Cortex of kidney (tissue), 1 donor: ENCODE data around the gene COL1A1.

Experiments
- DNase-seq: peaks from one replicate; lab custom pipeline; 2025; lab: John Stamatoyannopoulos, UW

COL1A1 gene

DNA sequence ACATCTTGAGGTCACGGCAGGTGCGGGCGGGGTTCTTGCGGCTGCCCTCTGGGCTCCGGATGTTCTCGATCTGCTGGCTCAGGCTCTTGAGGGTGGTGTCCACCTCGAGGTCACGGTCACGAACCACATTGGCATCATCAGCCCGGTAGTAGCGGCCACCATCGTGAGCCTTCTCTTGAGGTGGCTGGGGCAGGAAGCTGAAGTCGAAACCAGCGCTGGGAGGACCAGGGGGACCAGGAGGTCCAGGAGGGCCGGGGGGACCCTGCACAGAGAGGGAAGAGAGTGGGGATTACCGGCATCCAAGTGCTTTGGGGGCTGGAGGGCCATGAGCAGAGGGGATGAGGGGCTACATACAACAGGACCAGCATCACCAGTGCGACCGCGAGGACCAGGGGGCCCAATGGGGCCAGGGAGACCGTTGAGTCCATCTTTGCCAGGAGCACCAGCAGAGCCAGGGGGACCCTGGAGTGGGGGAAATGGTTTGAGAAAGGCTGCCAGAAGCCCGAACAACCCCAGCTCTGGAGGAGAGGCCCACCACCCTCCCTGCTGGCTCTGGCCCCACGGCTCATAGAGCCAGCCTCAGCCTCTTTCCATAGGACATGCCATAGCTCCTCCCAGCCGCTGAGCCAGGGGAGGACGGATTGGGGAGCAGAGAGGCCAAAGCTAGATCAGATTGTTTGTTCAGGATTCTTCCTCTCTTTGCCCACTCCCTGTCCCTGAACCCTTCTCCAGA is 14.6 kb downstream of the COL1A1 start:
- no peak for DNase-seq

DNA sequence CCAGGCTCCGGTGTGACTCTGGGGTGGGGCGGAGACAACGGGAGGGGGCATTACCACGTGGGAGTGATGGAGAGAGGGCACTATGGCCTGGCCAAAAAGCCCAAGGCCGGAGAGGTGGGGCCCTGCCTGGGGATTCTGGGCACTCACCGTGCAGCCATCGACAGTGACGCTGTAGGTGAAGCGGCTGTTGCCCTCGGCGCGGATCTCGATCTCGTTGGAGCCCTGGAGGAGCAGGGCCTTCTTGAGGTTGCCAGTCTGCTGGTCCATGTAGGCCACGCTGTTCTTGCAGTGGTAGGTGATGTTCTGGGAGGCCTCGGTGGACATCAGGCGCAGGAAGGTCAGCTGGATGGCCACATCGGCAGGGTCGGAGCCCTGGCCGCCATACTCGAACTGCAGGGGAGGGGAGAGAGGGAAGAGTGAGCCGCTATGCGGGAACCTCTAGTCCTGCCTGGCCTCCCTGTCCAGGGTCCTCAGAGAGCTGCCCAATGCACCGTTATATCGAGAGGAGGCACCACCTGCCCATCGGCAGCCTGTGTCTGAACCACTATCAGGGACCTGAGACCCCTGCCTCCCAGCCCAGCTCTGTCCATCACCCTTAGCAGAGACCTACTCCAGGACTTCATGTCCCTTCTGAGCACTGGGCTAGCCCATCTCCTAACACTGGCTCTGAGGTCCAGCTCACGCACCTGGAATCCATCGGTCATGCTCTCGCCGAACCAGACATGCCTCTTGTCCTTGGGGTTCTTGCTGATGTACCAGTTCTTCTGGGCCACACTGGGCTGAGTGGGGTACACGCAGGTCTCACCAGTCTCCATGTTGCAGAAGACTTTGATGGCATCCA is 15.6 kb downstream of the COL1A1 start:
- DNase-seq = no peak

DNA sequence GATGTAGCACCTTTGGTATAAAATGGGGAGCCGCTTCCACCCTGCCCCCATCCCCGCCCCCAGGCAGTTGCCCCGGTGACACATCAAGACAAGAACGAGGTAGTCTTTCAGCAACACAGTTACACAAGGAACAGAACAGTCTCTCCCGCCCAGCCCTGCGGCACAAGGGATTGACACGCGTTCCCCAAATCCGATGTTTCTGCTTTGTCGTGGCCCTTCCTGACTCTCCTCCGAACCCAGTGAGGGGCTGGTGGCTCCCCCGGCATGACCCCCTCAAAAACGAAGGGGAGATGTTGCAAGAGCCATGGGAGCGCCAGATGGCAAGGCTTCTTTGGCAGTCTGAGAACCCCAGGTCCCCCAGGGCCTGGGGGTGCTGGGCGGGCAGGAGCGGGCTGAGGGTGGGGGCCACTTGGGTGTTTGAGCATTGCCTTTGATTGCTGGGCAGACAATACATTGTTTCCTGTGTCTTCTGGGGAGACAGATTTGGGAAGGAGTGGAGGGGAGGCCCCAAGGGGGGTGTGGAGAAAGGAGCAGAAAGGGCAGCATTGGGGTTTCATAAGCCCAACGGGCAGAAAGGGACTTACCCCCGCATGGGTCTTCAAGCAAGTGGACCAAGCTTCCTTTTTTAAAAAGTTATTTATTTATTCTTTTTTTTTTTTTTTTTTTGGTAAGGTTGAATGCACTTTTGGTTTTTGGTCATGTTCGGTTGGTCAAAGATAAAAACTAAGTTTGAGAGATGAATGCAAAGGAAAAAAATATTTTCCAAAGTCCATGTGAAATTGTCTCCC is 16.6 kb downstream of the COL1A1 start:
- no peak for DNase-seq

DNA sequence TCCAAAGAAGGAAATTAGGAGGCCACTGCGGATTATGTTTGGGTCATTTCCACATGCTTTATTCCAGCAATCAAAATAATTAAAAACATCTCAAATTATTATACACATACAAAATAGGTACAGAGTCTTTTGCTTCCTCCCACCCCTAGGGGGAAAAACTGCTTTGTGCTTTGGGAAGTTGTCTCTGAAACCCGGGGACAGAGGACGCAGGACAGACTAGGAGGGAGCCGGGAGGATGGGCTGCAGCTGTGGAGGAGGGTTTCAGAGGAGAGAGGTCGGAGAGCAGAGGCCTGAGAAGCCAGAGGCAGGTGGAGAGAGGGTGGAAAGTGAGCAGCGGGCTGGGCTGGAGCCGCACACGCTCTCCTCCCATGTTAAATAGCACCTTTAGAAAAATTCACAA is 17.4 kb downstream of the COL1A1 start:
- no peak for DNase-seq

DNA sequence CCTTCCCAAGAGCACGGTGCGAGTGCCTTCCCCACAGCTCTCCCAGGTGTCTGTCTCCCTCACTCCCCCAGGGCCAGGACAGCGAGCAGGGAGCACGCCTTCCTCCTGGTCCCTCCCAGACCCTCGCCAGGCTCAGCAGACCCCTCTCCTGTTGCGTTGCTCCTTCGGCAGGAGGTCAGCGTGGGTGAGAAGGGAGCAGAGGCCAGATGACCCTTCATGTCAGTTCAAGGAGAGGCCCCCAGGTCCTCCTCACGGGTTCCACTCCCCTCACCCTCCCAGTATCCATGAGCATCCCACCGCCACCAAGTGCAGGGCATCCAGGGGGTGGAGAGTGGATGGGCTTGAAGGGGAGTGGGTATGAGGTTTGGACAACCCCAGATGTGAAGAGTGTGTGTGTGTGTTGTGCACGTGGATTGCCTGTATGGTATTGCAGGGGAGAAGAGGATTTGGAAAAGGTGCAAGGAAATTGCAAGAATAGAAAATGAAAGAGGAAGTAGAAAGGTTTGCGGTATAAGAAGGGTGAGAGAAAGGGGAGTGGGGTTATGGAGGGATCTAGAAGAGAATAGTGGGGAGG is 17.9 kb downstream of the COL1A1 start:
- DNase-seq = no peak

DNA sequence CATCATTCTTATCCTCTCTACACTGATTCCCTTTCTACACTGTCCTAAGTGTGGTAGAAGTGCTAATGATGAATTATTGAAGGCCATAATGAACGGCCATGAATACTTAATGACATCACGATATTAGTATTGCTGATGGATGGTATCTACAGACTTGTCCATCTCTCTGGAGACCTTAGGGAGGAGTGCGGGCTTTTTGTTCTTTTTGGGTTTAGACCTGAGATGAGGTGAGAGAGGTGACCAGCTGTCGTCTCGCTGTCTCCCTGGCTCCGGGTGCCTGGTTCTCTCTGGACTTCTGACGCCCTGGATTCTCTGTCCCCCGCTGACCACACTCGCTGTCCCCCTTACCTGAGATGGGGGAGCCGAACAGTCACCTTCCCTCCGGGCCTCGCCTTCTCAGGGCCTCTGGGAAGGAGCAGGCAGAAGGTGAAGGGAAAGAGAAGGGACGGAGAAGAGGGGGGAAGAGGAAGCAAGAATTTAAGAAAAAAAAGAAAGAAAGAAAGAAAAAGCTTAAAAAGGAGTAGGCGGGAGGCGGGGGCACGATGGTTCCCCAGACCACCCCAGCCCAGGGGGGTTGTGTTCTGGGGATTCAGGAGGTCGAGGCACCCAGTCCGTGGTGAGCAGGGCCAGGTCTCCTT is 18.5 kb downstream of the COL1A1 start:
- no peak for DNase-seq

DNA sequence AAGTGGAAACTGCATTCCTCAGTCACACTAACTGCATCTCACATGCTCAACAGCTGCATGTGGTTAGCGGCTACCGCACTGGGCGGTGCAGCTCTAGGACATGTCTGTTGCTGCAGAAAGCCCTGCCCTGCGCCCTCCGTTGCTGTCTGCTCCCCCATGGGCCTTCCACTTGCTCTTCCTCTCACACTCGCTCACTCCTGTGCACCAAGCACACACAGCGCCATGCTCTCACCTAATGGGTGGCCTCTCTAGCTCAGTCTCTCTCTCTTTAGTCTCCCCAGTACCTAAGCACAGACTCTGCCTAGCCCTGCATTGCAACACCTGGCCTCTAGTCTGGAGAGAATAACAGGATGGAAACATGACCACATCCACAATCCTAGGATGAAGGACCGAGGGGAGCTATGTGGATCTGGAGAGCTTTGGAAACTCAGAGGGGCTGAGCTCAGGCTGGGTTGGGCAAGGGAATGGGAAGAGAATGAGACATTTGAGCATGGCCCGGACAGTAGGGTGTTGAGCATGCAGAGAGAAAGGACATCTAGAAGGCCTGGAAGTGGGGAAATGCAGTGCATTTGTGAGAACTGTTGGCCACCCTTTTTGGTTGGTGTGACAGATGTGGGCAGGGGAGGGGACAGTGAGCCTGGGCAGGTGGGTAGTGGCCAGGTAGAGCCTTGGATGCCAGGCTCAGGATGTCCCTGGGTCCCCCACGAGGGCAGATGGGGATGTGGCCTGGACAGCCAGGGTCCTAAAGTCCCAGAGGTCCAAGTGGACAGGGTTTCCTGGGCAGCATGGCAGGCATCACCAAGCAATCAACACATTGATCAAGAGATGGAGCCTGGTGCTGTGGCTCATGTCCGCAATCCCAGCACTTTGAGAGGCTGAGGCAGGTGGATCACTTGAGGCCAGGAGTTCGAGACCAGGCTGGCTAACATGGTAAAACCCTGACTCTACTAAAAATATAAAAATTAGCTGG is 19.6 kb downstream of the COL1A1 start:
- DNase-seq = no peak

- no peak for DNase-seq
Measured at GRCh38 chr17:50181144-50181543, 20.3 kb downstream of the COL1A1 start.

- no peak for DNase-seq
Measured at GRCh38 chr17:50180620-50181019, 20.8 kb downstream of the COL1A1 start.

GRCh38 chr17:50180111-50180510 is 21.3 kb downstream of the COL1A1 start:
- no peak for DNase-seq

- DNase-seq = no peak
Measured at GRCh38 chr17:50177983-50178834, 23.2 kb downstream of the COL1A1 start.

DNA sequence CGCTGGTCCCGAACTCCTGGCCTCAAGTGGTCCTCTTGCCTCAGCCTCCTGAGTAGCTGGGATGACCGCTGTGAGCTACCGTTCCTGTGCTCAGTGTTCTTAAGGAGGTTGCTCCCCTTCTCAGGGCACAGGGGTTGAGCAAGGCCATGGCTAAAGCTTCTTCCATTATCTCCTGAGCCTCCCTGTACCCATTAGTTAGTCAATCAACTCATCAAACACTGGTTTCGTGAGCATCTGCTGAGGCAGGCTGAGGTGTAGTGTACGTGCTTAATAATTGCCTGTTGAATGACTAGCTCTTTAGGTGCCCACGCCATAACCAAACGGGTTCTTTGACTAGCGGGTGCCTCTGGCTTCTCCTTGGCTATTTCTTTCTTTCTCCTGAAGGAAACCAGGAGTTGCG is 24.0 kb downstream of the COL1A1 start:
- DNase-seq = no peak

GRCh38 chr17:50176559-50177357 is 24.7 kb downstream of the COL1A1 start:
- no peak for DNase-seq

DNA sequence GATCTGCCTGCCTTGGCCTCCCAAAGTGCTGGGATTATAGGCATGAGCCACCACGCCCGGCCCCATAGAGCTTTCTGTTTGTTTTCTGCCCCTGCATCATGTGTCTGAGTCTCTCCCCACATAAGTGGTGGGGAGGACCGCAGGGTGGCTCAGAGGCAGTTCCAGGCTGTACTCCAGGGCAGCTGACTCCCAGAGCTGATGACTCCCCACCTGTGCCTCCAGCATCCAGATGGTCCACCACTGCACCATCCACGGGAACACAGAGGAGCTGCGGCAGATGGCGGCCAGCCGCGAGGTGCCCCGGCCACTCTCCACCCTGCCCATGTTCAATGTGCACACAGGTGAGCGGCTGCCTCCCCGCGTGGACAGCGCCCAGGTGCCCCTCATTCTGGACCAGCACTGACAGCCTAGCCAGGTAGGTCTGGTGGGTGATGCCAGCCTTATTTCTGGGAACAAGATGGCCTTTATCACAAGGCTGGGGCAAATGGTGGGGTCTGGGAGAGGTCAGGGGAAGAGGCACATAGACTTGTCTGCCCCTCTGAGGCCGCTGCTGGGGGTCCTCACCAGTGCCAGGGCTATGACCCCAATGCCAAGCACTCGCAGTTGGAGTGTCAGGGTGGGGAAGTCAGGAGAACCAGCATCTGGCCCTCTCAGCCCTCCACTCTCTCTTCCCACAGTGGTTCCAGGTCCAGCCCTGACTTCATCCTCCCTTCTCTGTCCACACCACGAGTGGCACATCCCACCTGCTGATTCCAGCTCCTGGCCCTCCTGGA is 26.2 kb downstream of the COL1A1 start:
- no peak for DNase-seq

- no peak for DNase-seq
Measured at GRCh38 chr17:50174444-50174843, 27.0 kb downstream of the COL1A1 start.

DNA sequence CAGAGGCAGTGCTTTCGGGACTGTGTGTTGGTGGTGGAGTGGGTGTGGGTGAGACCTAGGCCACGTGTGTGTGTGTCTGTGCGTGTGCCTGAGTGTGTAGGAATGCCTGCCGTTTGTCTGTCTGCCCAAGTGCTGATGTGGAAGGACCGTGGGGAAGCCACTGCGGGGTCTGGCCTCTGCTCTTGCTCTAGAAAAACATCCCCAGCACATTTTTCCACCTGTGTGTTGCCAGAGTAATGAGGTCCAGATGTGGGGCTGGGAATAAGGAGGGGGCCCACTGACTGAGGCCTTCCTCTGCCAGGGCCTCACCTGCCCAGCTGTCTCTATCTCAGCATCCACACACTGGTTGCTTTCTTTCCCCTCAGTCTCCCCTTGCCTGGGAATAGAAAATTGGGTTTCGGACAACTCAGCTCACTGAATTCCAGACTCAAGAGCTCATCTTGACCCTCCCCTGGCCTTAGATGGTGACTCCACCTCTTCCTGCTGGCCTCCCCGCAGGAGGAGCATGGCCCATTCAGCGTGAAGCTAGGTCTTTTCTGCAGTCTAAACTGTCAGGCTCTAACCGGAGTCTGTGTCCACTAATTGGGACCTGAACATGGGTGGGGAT is 28.0 kb downstream of the COL1A1 start:
- no peak for DNase-seq

DNA sequence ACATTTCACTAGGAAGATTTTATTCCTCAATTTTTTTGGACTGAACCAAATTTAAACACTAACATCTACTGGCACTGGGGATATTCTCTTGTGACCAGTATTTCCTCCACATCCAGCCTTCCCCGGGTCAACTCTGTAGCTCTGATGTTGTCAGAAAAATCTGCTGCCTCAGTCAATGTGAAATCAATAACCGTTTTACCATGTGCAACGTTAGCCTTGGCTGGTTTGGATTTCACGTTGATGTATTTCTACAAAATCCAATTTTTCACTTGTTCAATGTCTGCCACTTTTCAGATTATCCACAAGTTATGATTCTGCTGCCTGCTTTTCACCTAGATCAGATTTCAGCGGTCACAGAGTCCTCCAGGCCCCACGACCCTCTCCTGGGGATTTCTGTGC is 28.5 kb downstream of the COL1A1 start:
- no peak for DNase-seq

DNA sequence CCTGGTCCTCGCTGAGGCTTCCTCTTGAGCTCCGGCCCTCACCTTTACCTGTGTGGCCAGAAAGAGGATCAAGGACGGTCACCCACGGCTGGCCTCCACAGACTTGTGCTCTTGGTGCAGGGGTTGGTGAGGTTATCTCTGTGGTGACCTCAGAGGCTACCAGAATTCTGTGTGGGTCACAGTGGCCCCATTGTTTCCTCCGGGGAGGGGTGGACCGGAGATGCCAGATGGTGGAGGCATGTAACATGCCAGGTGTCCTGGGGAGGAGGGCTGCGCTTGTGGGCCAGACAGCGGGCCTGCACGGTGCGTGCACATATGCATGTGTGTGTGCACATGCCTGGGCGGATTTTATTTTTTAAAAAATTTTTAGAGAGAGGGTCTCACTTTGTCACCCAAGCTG is 29.3 kb downstream of the COL1A1 start:
- no peak for DNase-seq
